Stimulated activated naive CD8-positive, alpha-beta T cell treated with anti-CD3 and anti-CD28 coated beads, Interleukin-15, amount 100 ng/mL, for 72 hours (primary cell): ENCODE results near the gene CWF19L2.
A peak's percentile ranks its signal among the peaks of the same experiment; 100 is the strongest.
"Not testable (repeated sequence)": the region's sequence is repeated elsewhere in the genome, so short reads cannot be mapped to it uniquely, and the experiment has no call there.

ENCODE experiments used
- ATAC-seq: fragments of 150-1000 bp; cut with Tn5 transposase; 2 replicates; pipeline ENCODE4 v1.10.0; 2021; ENCODE audit warnings: mild to moderate bottlenecking, moderate library complexity
- DNase-seq, 2 donors: peaks; one replicate each; pipeline ENCODE4 v3.0.0; 2021 to 2022
- H3K27ac Mint-ChIP-seq, 2 donors: one replicate each; pipeline ENCODE4 v1.8.0; 2022; ENCODE audit warnings: mild to moderate bottlenecking in 2 of 2, mixed read lengths in 2 of 2, moderate library complexity in 2 of 2
- H3K27me3 Mint-ChIP-seq: one replicate; pipeline ENCODE4 v1.8.0; 2022; ENCODE audit warnings: mixed read lengths
- H3K4me1 Mint-ChIP-seq: one replicate; pipeline ENCODE4 v1.8.0; 2022; ENCODE audit warnings: mild to moderate bottlenecking, mixed read lengths
- H3K4me3 Mint-ChIP-seq, 2 donors: one replicate each; pipeline ENCODE4 v1.8.0; 2022; ENCODE audit warnings: mild to moderate bottlenecking in 2 of 2, mixed read lengths in 2 of 2, moderate library complexity in 1 of 2
- H3K9me3 Mint-ChIP-seq, 2 donors: one replicate each; pipeline ENCODE4 v1.8.0; 2022; ENCODE audit warnings: mixed read lengths in 2 of 2

CWF19L2 gene

GRCh38 chr11:107390701-107391100 lies 66.9 kb downstream of the CWF19L2 start:
- not testable (repeated sequence) for H3K9me3 Mint-ChIP-seq, ATAC-seq, H3K4me3 Mint-ChIP-seq, DNase-seq, H3K4me1 Mint-ChIP-seq, H3K27me3 Mint-ChIP-seq, H3K27ac Mint-ChIP-seq

- no peak for DNase-seq
- H3K27me3 Mint-ChIP-seq, result no peaks in the 10 kb centered on the region
- peaks cover 8% of the 10 kb centered on the region for H3K4me1 Mint-ChIP-seq
- H3K27ac Mint-ChIP-seq, result peak overlapping the region in 1 of 2 donors; percentile 1
- no peak for ATAC-seq
- H3K4me3 Mint-ChIP-seq, result no peak overlapping the region
- H3K9me3 Mint-ChIP-seq, result no peaks in the 10 kb centered on the region
Measured at GRCh38 chr11:107387666-107388065, 70.0 kb downstream of the CWF19L2 start.

GRCh38 chr11:107385361-107385981 lies 72.2 kb downstream of the CWF19L2 start:
- Mint-ChIP-seq H3K4me3 (no peak overlapping the region), H3K27me3 (no peaks in the 10 kb centered on the region), H3K9me3 (no peaks in the 10 kb centered on the region), H3K27ac (no peak overlapping the region), H3K4me1 (peaks cover 8% of the 10 kb centered on the region)
- no peak for ATAC-seq
- no peak for DNase-seq

GRCh38 chr11:107384144-107384852 lies 73.3 kb downstream of the CWF19L2 start:
- DNase-seq, result no peak
- ATAC-seq, result no peak
- Mint-ChIP-seq H3K27ac (no peak overlapping the region), H3K9me3 (no peaks in the 10 kb centered on the region), H3K27me3 (no peaks in the 10 kb centered on the region), H3K4me3 (no peak overlapping the region), H3K4me1 (peaks cover 8% of the 10 kb centered on the region)

GRCh38 chr11:107372439-107372838 lies 85.2 kb downstream of the CWF19L2 start:
- DNase-seq, result no peak
- peak overlapping the region in 1 of 2 donors; percentile 49 for H3K27ac Mint-ChIP-seq
- H3K27me3 Mint-ChIP-seq, result no peaks in the 10 kb centered on the region
- H3K4me1 Mint-ChIP-seq, result peaks cover 14% of the 10 kb centered on the region
- peaks cover 0 to 10% of the 10 kb centered on the region in 2 donors for H3K9me3 Mint-ChIP-seq
- H3K4me3 Mint-ChIP-seq, result no peak overlapping the region
- ATAC-seq, result no peak

- H3K27me3 Mint-ChIP-seq, result no peaks in the 10 kb centered on the region
- no peak for ATAC-seq
- peaks cover 0 to 10% of the 10 kb centered on the region in 2 donors for H3K9me3 Mint-ChIP-seq
- H3K4me3 Mint-ChIP-seq, result no peak overlapping the region
- H3K4me1 Mint-ChIP-seq, result peaks cover 14% of the 10 kb centered on the region
- no peak for DNase-seq
- no peak overlapping the region for H3K27ac Mint-ChIP-seq
Measured at GRCh38 chr11:107370390-107370789, 87.2 kb downstream of the CWF19L2 start.

GRCh38 chr11:107359701-107360100 lies 97.9 kb downstream of the CWF19L2 start:
- H3K9me3 Mint-ChIP-seq, result peaks cover 5 to 7% of the 10 kb centered on the region in 2 donors
- no peaks in the 10 kb centered on the region for H3K4me1 Mint-ChIP-seq
- ATAC-seq (no peak), DNase-seq (no peak)
- H3K4me3 Mint-ChIP-seq, result no peak overlapping the region
- no peak overlapping the region for H3K27ac Mint-ChIP-seq
- H3K27me3 Mint-ChIP-seq, result no peaks in the 10 kb centered on the region

- no peak overlapping the region for H3K27ac Mint-ChIP-seq
- ATAC-seq (no peak), DNase-seq (no peak)
- H3K9me3 Mint-ChIP-seq, result peaks cover 5 to 7% of the 10 kb centered on the region in 2 donors
- no peaks in the 10 kb centered on the region for H3K27me3 Mint-ChIP-seq
- H3K4me1 Mint-ChIP-seq, result no peaks in the 10 kb centered on the region
- H3K4me3 Mint-ChIP-seq, result no peak overlapping the region
Measured at GRCh38 chr11:107357877-107358276, 99.7 kb downstream of the CWF19L2 start.

GRCh38 chr11:107354780-107355179 lies 102.8 kb downstream of the CWF19L2 start:
- Mint-ChIP-seq H3K27ac (no peak overlapping the region), H3K9me3 (no peaks in the 10 kb centered on the region), H3K4me1 (no peaks in the 10 kb centered on the region), H3K27me3 (no peaks in the 10 kb centered on the region), H3K4me3 (no peak overlapping the region)
- ATAC-seq (peak; percentile 76), DNase-seq (no peak)

GRCh38 chr11:107337917-107338316 lies 119.7 kb downstream of the CWF19L2 start:
- no peak overlapping the region for H3K4me3 Mint-ChIP-seq
- ATAC-seq (no peak), DNase-seq (no peak)
- H3K9me3 Mint-ChIP-seq, result no peaks in the 10 kb centered on the region
- H3K4me1 Mint-ChIP-seq, result no peaks in the 10 kb centered on the region
- H3K27ac Mint-ChIP-seq, result no peak overlapping the region
- no peaks in the 10 kb centered on the region for H3K27me3 Mint-ChIP-seq

- DNase-seq, result no peak
- no peak for ATAC-seq
- no peak overlapping the region for H3K4me3 Mint-ChIP-seq
- H3K27me3 Mint-ChIP-seq, result no peaks in the 10 kb centered on the region
- H3K27ac Mint-ChIP-seq, result no peak overlapping the region
- no peaks in the 10 kb centered on the region for H3K9me3 Mint-ChIP-seq
- H3K4me1 Mint-ChIP-seq, result no peaks in the 10 kb centered on the region
Measured at GRCh38 chr11:107331728-107332127, 125.9 kb downstream of the CWF19L2 start.

GRCh38 chr11:107329164-107329563 lies 128.5 kb downstream of the CWF19L2 start:
- H3K27me3 Mint-ChIP-seq, result no peaks in the 10 kb centered on the region
- no peak for ATAC-seq
- no peak overlapping the region for H3K27ac Mint-ChIP-seq

GRCh38 chr11:107316426-107316825 lies 141.2 kb downstream of the CWF19L2 start:
- no peak for DNase-seq
- H3K9me3 Mint-ChIP-seq, result peaks cover 16 to 19% of the 10 kb centered on the region in 2 donors
- no peak for ATAC-seq
- no peaks in the 10 kb centered on the region for H3K27me3 Mint-ChIP-seq
- no peak overlapping the region for H3K27ac Mint-ChIP-seq
- no peaks in the 10 kb centered on the region for H3K4me1 Mint-ChIP-seq
- no peak overlapping the region for H3K4me3 Mint-ChIP-seq

More at GRCh38 chr11:107329164-107329563, 128.5 kb downstream of the CWF19L2 start:
- H3K9me3 Mint-ChIP-seq, result peaks cover 3 to 5% of the 10 kb centered on the region in 2 donors
- DNase-seq, result no peak
- H3K4me1 Mint-ChIP-seq, result no peaks in the 10 kb centered on the region
- H3K4me3 Mint-ChIP-seq, result no peak overlapping the region

- DNase-seq (no peak), ATAC-seq (no peak)
- Mint-ChIP-seq H3K9me3 (no peaks in the 10 kb centered on the region), H3K4me3 (no peak overlapping the region), H3K4me1 (no peaks in the 10 kb centered on the region), H3K27me3 (no peaks in the 10 kb centered on the region), H3K27ac (no peak overlapping the region)
Measured at GRCh38 chr11:107307991-107308390, 149.6 kb downstream of the CWF19L2 start.

GRCh38 chr11:107301878-107302277 lies 155.7 kb downstream of the CWF19L2 start:
- Mint-ChIP-seq H3K27me3 (no peaks in the 10 kb centered on the region), H3K4me3 (no peak overlapping the region), H3K9me3 (peaks cover 0 to 14% of the 10 kb centered on the region in 2 donors), H3K27ac (no peak overlapping the region), H3K4me1 (no peaks in the 10 kb centered on the region)
- DNase-seq, result no peak
- ATAC-seq, result no peak

- Mint-ChIP-seq H3K4me1 (no peaks in the 10 kb centered on the region), H3K27ac (no peak overlapping the region), H3K9me3 (peaks cover 24 to 50% of the 10 kb centered on the region in 2 donors), H3K4me3 (no peak overlapping the region), H3K27me3 (no peaks in the 10 kb centered on the region)
- ATAC-seq (no peak), DNase-seq (no peak)
Measured at GRCh38 chr11:107293677-107294344, 163.8 kb downstream of the CWF19L2 start.
